Right ventricle myocardium superior (tissue), 1 donor: ENCODE measurements around the gene PCDH9. TPM values are rescaled to one million over a fixed set of nuclear protein-coding genes. Genes with fewer than 3 reads are reported as not detected.

Experiments
- ATAC-seq: fragments of 200-7000 bp; cut with Tn5 transposase; one replicate; pipeline ENCODE4 v1.9.1; 2020; ENCODE audit warnings: mild to moderate bottlenecking; ENCODE audit not compliant: poor library complexity
- DNase-seq: peaks from one replicate; pipeline ENCODE4 v3.0.0-alpha.2; 2020
- intact Hi-C: fragments of 100-400 bp; cut with DNase I; formaldehyde crosslinking; loops from one replicate; pipeline ENCODE4 v1.11.2; 2022
- total RNA-seq: library from RNA; stranded (reverse); fragmentation: NEBNext Ultra II Directional; extraction: Animal tissue kit (Norgen Biotek cat#: 25700); gene quantifications from one replicate; pipeline ENCODE4 v1.2.1, GENCODE V29; 2021
- donor health status: DM: no; HTN: yes; CAD: no; lungs with severe emphysema.

PCDH9 gene
- total RNA-seq, 1 donor from 2014 or later, result 10.0 TPM

DNA sequence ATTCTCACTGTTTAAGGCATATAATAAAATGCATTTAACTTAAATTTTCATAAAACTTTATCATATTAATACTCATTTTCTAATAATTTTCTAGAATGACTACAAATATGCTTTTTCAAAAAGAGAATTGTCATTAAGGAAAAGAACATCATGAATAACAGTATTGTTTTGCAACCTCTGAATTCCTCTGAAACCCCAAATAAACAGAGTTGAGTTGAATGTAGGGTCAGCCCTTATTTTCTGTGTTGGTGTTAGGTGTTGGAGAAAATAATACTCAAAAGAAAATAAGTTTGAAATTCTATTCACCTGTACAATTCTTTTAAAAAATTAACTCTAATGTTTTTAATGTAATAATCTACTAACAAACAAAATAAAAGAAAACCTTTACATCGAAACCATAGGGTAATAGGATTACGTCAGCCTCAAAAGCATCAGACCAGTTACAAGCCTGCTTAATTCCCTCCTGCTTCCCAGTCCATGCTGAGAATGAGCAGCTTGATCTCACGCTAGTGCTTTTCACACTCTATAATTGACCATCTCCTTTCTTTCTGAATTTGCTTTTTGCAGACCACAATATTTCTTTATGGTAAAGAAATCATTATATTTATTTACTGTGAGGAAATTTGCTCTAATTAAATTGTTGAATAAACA lies 160.9 kb downstream of the PCDH9 start:
- ATAC-seq, result no peak
- intact Hi-C loops, result no loop called here
- DNase-seq, result no peak

GRCh38 chr13:67064920-67065319 lies 165.2 kb downstream of the PCDH9 start:
- DNase-seq (no peak), ATAC-seq (no peak)
- intact Hi-C loops, result no loop called here

DNA sequence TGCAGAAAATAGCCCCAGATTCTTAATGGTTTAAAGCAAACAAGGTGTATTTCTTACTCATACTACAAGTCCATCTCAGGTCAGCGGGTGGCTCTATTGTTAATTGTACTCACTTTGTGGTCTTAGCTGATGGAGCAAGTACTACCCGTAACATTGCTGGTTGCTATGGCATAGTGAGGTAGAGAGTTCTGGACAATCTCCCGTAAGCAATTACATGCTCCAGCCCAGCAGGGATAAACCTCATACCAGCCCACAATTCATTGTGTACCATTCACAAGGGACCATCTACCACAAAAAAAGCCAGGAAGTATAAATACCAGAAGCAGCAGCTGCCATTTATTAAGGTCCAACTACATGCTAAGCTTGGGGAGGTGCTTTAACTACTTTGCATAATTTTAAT lies 167.1 kb downstream of the PCDH9 start:
- DNase-seq (no peak), ATAC-seq (no peak)
- intact Hi-C loops, result no loop called here

DNA sequence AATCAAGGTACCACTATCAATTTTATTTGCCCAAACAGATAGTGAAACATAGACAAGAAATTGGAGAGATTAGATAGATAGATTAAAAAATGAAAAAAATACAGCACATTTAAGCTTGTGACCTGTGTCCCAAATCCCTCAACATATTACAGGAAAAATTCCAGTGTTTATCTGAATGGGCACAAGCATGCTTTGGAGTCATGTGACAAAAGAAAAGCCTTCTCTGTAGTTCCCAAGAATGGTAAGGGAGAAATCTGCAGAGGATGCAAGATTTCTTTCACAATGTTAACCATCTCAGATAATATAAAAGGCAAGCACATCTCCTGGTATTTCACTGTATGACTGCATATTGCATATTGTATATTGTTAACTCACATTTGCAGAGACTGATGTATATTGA lies 168.0 kb downstream of the PCDH9 start:
- DNase-seq (no peak), ATAC-seq (no peak)
- intact Hi-C loops, result no loop called here

- no peak for ATAC-seq
Observed at GRCh38 chr13:67061750-67062149, 168.4 kb downstream of the PCDH9 start.

GRCh38 chr13:67052550-67053490 lies 177.3 kb downstream of the PCDH9 start:
- intact Hi-C loops, result no loop called here
- ATAC-seq, result no peak
- no peak for DNase-seq

More at GRCh38 chr13:67061750-67062149, 168.4 kb downstream of the PCDH9 start:
- intact Hi-C loops, result no loop called here
- no peak for DNase-seq

DNA sequence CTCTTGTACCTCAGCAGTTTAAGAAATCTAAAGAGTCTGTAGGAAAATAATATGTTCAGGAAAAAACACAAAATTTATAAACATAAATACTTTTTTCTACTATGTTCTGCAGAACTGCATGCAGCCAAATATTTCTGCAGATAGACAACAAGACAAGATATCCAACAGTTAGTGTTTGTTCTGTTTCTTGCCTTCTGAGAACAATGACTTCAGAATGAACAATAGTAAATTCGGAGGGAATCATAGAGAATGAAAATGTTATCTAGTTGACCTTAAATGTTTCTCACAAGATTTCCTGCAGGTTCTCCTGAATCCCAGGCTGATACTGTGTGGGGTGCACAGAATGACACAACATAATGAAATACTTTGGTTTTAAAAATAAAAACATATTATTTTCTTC lies 180.4 kb downstream of the PCDH9 start:
- no peak for ATAC-seq
- intact Hi-C loops, result no loop called here
- DNase-seq, result no peak

- intact Hi-C loops, result no loop called here
- peak; percentile 79 for ATAC-seq
- DNase-seq, result no peak
Observed at GRCh38 chr13:67048821-67049150, 181.3 kb downstream of the PCDH9 start.

DNA sequence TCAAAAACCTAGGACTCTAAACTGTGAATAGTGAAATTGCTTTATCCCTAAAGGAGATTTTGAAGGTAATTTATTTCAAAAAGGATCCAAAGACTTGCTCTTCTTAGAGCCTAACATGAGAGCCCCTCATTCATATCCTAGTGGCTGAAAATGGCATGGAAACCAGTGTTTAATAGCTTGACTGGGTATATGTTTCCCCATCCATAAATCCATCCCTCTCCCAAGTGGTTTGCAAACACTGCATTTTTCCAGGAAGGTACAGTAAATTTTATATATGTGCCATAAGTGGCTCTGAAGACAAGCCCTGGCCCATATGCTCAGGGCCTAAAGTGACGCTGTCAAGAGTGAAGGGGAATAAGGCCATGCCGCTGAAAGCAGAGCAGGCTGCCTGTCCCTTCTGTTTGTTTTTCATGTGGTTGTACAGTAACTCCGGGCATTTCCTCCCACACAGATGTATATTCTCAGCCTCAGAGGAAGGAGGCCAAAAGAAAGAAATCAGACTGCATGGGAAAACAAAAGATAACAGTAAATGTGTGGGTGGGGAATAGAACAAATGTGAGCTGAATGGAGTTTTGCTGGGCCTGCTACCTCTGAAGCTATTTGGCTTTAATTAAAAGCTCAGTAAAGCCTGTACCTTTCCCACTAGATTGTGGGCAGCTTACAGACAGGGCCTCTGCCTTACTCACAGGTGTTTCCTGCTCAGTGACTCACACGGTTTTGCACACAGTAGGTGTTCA lies 181.9 kb downstream of the PCDH9 start:
- no peak for DNase-seq
- intact Hi-C loops, result no loop called here
- peak; percentile 41 for ATAC-seq

- intact Hi-C loops, result no loop called here
- ATAC-seq, result no peak
- no peak for DNase-seq
Observed at GRCh38 chr13:67045357-67045756, 184.8 kb downstream of the PCDH9 start.

DNA sequence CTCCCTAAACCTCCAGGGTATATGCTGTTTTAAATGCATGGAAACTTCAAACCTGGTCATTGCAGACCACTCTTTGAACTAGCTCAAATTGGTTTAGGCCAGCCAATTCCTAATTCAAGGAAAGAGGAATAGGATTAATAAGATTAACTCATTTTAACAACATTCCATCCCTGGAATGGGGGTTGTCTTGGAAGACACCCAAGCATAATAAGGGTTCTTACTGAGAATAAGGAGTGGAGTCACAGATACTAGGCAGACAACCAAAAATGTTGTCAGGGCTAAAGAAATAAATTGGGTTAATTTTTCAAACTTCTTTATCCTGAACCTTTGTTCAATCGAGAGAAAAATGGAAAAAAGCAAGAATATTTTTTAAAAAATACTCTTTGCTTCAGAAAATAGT lies 186.2 kb downstream of the PCDH9 start:
- no peak for ATAC-seq
- intact Hi-C loops, result no loop called here

DNA sequence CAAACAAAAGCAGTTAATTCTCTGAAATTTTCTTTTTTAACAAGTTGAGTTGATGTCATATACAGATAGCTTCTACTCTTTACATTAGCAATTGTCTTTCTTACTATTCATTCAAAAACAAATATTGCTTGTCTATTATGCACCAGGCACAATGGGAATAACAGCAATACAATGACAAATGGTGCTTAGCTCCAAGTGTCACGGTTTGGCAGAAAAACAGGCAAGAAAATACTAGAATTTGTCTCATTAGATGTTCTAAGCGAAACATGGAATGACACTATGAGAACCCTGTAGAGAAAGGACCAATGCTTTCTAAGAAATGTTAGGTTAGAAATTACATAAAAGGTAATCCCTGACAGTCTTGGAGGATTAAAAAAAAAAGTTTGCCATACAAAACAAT lies 187.6 kb downstream of the PCDH9 start:
- intact Hi-C loops, result no loop called here
- no peak for DNase-seq
- no peak for ATAC-seq

More for the DNA sequence above, 186.2 kb downstream of the PCDH9 start:
- DNase-seq, result no peak

GRCh38 chr13:67036699-67037457 lies 193.3 kb downstream of the PCDH9 start:
- no peak for ATAC-seq
- intact Hi-C loops, result no loop called here
- DNase-seq, result no peak

GRCh38 chr13:67033170-67033569 lies 197.0 kb downstream of the PCDH9 start:
- intact Hi-C loops, result no loop called here
- no peak for DNase-seq
- no peak for ATAC-seq

GRCh38 chr13:67023130-67023876 lies 206.8 kb downstream of the PCDH9 start:
- DNase-seq (no peak), ATAC-seq (no peak)
- intact Hi-C loops, result no loop called here

DNA sequence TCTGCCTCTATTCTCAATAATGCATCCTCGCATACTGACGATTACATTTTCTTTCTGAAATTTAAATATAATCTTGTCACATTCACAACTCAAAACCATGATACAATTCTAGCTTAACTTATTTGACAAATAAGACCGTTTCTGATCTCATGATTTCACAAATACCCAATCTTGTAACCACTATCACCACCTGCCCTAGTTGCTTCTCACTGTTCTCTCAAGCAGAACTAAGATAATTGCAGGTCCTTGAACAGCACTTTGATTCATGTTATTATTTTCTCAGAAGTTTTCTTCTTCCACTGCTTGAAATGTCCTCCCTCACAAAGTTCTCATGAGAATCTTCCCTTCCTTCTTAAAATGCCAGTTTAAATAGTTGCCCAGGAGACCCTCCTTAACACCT lies 211.4 kb downstream of the PCDH9 start:
- no peak for ATAC-seq
- intact Hi-C loops, result no loop called here
- no peak for DNase-seq

- no peak for DNase-seq
- intact Hi-C loops, result no loop called here
- no peak for ATAC-seq
Observed at GRCh38 chr13:67017276-67017675, 212.9 kb downstream of the PCDH9 start.

- intact Hi-C loops, result no loop called here
- ATAC-seq, result no peak
- DNase-seq, result no peak
Observed at GRCh38 chr13:67015976-67016600, 214.0 kb downstream of the PCDH9 start.
